Measurements from ENCODE around the gene BHLHA15.
"Not testable (repeated sequence)": the region's sequence is repeated elsewhere in the genome, so short reads cannot be mapped to it uniquely, and the experiment has no call there.

The BHLHA15 gene

DNA sequence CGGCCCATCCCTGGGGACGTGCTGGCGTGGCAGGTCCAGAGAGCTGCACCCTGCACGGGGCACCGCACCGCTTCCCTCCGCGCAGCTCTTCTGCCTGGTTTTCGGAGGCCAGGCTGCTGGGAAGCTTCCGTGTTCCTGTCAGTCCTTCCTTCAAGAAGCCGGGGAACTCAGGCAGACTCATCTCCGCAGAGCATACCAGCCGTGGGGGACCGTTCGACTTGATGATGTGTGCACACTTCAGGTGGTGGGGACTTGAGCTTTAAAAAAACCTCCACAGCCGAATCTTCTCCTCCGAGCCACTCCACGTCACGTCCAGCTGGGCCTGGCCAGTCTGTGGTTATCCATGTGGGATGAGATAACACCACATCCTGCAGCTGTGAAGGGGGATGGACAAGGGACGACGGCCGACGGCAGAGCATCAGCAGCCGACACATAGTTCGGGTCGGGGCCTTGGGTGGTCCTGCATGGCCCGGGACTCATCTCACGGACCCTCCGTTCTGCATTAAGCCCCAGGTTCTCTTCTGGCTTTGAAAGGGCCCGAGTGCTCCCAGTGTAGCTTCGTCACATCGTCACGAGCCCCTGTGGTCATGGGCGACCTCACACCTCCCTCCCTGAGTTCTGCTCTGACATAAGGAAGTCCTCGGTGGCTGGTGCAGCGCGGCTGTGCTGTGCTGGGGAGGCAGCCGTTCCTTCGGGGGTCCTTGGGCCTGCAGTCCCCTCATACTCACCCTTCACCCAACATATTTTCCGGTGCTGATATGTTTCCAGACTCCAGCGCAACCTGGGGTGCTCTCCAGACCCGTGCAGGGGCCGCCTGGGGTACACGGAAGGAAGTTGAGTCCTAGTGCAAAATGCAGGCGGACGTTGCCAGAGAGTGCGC lies 4.5 kb upstream of the BHLHA15 start:
- in situ Hi-C loops (cut with HindIII; ENCODE audit: low sequenced_read_pairs) = no loop called here

DNA sequence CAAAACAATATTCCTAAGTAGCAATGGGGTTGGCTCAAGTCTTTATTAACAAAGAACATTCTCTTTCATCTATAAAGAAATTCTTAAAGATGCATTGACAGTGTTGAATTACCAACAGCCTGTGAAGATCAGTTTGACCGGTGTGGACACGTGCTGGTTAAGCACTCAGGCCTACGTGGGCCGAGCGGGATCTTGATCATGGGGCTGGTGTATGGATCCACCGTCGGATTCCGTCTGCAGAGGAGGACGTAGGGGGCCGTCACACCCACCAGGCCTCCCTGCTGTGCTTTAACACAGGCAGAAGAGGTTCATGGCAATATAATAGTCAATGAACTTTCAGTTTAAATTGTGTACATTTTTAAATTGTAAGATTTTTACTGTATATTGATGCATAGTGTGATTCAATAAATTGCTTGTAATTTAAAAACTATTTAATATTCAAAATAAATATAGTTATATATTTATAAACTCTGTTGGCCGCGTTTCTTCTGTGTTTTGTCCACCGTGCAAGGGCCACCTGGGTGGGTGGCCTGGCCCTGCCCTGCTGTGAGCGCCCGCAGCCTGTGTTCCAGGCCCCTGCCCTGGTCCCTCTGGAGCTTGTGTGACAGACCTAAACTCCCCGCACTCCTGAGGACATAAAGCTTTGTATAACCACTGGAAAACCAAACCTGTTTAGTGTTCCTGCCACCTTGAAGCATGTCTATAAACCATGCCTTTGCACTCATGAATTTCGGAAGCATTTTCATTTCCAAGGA lies 1.9 kb upstream of the BHLHA15 start:
- in situ Hi-C loops (cut with HindIII; ENCODE audit: low sequenced_read_pairs) = no loop called here

DNA sequence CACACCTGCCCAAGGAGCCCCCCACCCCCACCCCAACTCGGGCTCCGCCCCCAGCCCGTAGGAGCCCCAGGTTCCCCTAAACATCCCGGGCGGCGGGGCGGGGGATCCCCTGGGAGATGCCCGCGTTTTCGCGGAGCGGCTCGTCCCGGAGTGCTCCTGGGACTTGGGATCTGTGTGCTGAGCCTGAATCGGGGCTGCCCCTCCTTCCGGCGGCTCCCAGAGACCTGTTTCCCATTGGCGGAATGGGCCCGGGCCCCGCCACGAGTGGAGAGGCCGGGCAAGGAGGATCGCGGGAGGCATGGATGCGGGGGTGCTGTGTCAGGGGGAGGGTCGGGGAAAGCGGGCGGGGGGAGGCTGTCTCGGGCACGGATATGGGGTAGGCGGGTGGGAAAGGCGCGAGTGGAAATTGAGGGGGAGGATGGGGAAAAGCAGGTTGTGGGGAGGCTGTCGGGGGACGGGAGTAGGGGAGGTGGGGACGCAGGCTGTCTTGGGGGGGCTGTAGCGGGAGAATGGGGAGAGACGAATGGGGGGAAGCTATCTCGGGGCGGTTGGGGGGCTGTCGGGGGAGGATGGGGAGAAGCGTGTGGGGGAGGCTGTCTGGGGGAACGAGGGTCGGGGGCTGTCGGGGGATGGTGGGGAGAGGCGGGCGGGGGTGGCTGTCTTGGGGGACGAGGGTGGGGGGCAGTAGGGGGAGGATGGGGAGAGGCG lies 572 bp upstream of the BHLHA15 start:
- in situ Hi-C loops (cut with HindIII; ENCODE audit: low sequenced_read_pairs) = no loop called here

DNA sequence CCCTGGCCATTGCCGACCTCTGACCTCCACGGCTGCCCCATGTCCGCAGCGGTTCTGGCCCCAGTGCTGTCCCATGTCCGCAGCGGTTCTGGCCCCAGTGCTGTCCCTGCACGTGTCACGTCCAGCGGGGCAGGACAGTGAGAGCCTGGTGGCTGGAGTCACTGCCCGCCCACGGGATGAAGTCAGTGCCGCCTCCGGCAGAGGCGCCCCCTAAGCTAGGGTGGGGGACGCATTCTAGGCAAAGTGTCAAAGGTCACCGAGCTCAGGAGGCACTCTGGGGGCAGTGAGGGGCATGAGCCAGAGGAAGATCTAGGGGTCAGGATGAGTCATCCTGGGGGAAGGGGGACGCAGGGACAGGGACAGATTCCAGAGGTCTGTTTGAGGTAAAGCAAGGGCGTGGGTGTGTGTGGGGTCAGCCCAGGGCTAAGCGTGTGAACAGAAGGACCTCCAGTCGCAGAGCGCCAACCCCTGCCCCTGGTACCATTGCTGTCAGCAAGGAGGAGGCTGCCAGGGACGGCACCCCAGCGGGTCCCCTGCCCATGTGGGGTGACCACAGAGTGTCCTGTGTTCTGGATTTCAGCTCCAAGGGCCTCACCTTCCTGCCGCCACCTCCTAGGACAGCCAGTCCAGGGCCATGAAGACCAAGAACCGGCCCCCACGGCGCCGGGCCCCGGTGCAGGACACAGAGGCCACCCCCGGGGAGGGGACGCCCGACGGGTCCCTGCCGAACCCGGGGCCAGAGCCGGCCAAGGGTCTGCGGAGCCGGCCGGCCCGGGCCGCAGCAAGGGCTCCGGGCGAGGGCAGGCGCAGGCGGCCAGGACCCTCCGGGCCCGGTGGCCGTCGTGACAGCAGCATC lies 665 bp downstream of the BHLHA15 start:
- in situ Hi-C loops (cut with HindIII; ENCODE audit: low sequenced_read_pairs) = no loop called here

DNA sequence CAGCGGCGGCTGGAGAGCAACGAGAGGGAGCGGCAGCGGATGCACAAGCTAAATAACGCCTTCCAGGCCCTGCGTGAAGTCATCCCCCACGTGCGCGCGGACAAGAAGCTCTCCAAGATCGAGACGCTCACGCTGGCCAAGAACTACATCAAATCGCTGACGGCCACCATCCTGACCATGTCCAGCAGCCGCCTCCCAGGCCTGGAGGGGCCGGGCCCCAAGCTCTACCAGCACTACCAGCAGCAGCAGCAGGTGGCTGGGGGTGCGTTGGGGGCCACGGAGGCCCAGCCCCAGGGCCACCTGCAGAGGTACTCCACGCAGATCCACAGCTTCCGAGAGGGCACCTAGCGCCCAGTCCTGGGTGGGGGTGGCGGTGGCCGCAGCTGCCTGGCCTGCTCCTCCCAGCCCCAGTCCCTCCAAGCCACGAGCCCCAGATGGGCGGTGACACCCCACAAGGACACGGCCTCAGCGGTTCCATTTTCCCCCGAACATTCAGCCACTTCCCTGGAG lies 1.3 kb downstream of the BHLHA15 start:
- in situ Hi-C loops (cut with HindIII; ENCODE audit: low sequenced_read_pairs) = no loop called here

DNA sequence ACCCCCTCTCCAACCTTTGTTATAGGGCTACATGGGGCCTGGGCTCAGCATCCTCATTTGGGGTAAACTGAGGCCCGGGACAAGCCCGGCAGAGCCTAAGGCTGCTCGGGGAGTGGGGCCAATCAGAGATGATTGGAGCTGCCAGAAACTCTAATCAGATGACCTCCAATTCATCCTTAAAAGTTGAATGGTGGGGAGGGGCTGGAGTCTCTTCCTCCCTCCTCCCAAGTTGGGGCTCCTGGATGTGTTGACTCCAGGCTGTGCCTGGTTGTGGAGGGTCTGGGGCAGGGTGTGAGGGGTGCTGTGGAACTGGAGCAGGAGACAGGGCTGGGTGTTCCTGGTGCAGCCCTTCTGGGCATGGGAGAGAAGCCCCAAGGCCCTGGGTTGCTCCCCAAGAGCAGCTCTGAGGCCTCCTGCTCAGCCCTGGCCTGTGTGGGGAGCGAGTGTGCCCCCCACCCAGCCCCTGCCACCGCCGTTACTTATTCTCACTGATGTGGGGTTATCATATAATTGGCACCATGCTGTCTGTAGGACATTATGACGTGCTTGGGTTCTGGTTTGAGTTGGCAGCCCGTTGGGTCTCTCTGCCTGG lies 2.2 kb downstream of the BHLHA15 start:
- in situ Hi-C loops (cut with HindIII; ENCODE audit: low sequenced_read_pairs) = no loop called here

DNA sequence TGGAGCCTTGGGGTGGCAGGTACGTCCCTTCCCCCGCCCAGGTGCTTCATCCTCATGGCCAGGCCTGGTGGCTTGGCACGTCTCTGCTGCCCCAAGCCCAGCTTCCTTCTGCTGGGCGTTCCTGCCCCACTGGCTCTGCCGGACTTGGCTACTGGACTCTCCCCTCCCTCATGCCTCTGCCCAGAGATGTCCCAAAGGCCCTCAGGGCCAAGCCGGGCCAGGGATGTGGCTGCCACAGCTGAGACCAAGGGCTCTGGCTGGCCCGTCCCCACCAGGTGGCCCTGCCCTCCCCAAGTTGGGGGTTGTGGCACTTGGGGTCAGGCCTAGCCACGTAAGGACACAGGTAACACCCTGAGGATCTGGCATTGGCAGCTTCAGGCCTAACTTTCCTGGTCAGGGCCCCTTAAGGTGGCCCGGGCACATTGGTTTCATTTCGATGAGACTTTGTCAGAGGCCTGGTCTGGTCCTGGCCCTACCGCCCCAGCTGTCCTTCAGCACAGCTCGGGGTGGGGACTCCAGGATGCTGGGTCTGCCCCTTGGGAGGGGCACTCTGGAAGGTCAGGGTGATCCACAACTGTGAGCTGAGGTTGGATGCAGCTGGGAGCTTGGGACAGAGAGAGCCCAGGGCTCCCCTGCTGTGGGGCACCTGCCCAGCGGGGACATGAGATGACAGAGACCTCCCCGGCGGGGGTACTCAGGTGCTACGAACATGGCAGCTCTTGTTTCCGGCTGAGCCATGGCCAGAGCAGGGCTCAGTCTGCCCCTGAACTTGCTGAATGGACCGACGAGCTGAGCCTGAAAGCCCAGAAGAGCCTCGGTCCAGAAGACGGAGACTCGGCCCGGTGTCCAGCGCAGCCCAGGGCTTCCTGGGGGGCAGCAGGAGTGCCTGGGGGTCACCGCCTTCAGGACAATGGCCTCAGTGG lies 2.9 kb downstream of the BHLHA15 start:
- in situ Hi-C loops (cut with HindIII; ENCODE audit: low sequenced_read_pairs) = no loop called here

DNA sequence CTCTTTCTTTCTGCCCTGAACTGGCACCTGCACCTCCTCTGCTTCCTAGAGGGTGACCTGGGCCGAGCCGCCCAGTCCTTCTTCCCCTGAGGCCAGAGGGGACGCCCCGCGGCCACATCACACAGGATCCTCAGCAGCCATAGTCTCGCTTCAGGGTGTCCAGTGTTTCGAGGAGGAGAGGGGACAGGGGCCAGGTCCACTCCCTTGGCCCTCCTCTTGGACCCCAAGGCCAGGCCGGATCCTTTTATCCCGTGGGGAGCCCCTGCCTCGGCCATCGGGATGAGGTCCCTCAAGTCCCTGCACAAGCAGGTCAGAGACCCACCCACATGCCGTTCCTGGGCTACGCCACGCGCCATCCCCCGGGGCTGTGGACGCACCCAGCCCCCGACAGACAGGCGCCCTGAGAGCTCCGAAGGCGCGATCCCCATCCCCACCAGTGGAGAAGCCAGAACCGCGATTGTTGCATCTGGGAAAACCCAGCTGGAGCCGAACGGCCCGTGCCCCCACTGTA lies 3.6 kb downstream of the BHLHA15 start:
- in situ Hi-C loops (cut with HindIII; ENCODE audit: low sequenced_read_pairs) = no loop called here

DNA sequence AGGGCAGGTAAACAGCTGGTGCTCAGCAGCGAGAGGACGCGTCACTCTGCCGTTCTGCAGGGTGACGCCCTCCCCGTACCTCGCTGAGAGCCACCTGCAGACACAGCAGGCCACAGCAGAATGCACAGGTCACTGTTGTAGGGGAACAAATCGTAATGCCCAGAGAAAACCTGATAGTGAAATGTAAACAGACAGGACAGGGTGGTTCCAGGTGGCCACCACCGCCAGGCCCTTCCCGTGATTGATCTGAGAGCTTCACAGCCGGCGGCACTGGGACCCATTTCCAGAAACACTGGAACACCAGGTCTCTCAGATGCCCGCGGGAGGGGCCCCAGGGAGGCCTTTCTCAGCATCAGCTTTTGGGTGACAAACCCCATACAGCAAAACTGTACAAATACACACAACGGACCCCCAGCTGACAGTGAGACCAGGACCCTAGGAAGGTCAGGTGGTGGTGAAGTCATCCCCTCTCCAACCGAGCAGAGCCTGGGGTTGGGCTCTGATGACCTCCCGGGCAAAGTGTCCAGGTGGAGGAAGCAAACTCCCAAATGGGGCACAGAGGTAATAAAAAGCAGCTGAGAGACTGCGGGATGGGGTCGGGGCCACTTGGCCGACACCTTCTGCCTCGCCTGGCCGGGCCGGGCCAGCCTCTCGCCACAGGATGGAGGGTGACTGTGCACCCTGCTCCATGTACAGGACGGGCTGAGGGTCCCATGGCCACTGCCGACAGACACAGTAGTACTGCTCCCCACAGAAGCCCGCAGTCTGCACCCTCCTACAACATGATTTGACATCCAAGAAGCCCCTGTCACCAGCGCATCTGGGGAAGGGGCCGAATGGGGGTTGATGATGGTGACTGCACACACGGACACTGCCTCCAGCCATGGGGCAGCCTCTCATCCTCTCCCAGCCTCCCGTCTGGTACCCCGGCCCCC lies 4.6 kb downstream of the BHLHA15 start:
- in situ Hi-C loops (cut with HindIII; ENCODE audit: low sequenced_read_pairs) = no loop called here

DNA sequence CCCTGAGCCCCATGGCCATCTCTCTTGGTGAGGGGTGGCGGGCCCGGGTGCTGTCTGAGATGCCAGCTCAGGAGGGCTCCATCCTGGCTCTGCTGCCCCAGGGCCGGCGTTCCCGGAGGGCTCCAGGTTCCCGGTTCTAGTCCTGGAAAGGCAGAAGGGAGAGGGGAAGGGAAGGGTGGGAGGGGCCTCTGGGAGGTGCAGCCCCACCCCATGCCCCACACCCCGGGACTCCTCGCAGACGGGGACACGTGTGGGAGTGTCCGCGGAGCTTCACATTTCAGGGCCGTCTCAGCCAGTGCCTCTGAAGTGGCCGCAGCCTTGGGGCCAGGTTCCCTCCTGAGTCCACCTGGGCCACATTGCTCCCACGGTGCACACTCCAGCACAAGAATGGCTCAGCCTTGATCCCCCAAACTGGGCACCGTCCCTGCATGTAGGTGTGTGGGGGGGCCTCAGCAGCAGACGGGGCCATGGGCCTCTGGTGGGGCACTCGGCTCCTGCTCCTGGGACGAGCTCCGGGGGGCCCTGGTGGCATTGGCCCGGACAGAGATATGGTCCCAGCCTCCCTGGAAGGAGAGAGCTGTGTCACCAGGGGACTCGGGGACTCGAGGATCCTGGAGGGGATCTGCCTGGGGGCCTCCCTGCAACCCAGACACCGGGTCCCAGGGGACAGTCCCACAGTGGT lies 5.8 kb downstream of the BHLHA15 start:
- in situ Hi-C loops (cut with HindIII; ENCODE audit: low sequenced_read_pairs) = no loop called here

DNA sequence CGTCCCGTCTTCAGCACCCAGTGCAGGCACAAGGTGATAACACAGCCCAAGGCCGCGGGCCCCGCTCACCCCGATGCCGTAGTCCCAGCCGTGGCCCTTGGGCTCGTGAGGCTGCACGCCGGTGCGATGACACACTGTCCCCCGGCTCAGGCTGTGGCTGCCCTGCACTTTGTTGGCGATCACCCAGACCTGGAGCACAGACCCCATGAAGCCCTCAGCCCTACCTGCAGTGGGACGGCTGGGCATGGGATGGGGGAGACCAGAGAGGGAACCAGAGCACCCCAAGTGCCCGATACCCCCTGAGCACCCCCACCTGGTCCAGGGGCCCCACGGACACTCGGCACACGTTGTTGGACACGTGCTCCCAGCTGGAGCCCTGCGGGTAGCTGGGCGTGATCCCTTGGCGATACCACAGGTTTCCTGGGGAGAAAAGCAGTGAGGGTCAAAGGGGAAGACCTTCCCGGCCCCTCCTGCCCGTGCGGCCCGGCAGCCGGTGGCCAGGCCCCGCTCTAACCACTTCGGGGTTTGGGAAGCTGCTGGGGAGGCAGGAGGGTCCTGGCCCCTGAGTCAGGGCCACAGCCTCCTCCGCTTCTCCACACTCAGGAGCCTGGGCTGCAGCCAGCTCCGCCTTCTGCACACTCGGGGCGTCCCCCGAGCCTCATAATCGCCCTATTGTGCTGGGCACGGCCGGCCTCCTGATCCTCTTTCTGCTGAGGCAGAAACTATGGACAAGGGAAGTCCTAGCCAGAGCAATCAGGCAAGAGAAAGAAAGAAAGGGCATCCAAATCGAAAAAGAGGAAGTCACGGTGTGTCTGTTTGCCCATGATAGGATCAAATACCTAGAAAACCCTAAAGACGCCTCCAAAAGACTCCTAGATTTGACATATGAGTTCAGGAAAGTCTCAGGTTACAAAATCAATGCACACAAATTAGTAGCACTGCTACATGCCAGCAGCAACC lies 6.7 kb downstream of the BHLHA15 start:
- in situ Hi-C loops (cut with HindIII; ENCODE audit: low sequenced_read_pairs) = no loop called here

DNA sequence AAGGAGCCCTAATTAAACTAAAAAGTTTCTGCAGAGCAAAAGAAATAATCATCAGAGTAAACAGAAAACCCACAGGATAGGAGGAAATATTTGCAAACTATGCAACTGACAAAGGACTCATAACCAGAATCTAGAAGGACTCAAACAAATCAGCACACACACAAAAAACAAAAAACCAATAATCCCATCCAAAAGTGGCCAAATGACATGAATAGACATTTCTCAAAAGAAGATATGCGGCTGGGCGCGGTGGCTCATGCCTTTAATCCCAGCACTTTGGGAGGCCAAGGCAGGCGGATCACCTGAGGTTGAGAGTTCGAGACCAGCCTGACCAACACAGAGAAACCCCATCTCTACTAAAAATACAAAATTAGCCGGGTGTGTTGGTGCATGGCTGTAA lies 8.1 kb downstream of the BHLHA15 start:
- in situ Hi-C loops (cut with HindIII; ENCODE audit: low sequenced_read_pairs) = not testable (repeated sequence)

DNA sequence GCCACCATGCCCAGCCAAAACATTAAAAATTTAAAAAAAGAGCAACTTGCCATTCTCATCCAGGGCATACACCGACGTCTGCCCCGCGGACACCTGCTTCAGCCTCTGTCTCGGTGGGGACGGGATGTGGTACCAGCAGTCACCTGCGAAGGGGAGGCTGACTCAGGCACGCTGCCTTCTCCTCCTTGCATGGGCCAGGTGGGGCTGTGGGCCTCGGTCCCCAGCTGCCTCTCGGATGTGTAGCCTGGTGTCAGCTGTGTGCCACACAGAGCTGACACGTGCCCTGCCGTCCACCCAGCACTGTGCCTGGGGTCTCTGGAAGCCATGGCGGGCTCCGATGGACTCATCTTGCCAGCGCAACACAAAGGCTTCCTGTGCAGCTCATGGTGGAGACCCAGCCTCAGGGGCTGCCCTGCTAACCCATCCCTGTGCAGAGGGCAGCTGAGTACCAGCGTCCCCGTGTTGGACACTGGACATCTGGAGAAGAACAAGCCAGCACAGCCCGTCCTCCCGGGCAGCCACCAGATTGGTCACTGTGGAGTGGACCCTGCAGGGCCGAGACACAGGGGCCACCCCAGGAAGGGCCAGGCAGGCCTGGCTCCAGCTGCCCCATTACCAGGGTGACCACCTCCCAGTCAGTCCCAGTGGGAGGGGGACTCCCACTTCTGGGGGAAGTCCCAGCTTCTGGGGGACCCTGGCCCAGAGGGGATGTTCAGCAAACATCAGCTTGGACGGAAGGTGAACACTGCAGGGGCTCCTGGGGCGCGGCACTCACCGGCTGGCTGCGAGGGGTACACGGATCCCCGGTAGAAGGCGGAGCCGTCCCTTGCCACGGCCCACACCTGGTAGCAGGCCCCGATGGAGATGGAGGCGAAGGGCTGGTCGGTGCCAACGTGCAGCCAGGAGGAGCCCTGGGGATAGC lies 10.6 kb downstream of the BHLHA15 start:
- in situ Hi-C loops (cut with HindIII; ENCODE audit: low sequenced_read_pairs) = no loop called here

DNA sequence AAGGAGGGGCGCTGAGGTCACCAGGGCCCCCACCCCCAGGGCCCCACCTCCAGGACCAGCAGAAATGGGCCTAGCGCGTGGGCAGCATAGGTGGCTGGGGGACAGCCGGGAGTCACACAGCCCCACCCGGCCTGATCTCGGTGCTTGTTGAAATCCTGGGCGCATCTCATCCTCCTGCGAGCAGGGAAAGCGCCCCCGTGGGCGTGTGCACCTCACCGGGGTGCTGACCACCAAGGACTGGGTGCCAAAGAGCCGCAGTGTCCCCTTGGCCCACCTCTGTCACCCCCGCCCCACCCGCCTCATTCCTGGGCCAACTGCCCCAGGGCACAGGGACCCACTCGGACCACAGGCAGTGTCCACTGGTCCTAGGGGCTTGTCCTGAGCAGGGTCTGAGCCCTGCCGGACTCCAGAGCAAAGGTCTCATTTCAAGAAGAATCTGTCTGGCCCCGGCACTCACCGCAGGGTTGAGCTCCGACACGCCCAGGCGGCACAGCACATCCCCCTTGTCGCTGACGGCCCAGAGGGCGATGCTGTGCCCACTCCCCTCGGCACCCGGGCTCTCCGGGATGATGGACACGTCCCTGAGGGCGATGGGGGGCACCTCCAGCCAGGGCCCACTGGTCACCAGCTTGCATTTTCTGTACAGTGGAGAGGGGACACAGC lies 11.4 kb downstream of the BHLHA15 start:
- in situ Hi-C loops (cut with HindIII; ENCODE audit: low sequenced_read_pairs) = no loop called here

Data from DLD1 (cell line).